Testis (tissue), 2 donors: Measurements from ENCODE around the gene CHPF.

ENCODE experiments used
- POLR2A ChIP-seq: fragments of 450-650 bp; IDR thresholded peaks from one replicate; pipeline ENCODE4 v1.6.1; 2017; ENCODE audit warnings: antibody characterized with exemption, mild to moderate bottlenecking, moderate library complexity
- TF ChIP-seq, protein P1 (sequence below), 3 experiments: fragments of 450-650 bp in 2 of 3; fragments of 200-600 bp in 1 of 3; sonication (generic) in 1 of 3; IDR thresholded peaks; one replicate each; pipeline ENCODE4 v1.5.1; 2016 to 2019; ENCODE audit warnings: antibody characterized with exemption in 3 of 3, mild to moderate bottlenecking in 2 of 3, moderate library complexity in 1 of 3

DNA sequence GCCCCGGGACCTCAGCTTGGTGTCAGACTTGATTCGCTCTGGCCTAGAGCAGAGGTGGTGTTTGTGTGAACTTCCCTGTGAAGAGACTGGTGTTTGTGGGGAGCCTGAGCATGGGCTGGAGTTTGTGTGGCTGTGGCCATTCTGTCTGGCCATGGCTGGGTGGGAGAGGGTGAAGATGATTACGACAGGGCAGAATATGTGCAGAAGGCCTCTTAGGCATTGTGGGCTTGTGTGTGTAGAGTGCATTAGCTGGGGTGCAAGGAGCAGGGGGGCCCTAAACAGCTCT is 17.2 kb upstream of the CHPF start:
- TF ChIP-seq, protein P1, sequence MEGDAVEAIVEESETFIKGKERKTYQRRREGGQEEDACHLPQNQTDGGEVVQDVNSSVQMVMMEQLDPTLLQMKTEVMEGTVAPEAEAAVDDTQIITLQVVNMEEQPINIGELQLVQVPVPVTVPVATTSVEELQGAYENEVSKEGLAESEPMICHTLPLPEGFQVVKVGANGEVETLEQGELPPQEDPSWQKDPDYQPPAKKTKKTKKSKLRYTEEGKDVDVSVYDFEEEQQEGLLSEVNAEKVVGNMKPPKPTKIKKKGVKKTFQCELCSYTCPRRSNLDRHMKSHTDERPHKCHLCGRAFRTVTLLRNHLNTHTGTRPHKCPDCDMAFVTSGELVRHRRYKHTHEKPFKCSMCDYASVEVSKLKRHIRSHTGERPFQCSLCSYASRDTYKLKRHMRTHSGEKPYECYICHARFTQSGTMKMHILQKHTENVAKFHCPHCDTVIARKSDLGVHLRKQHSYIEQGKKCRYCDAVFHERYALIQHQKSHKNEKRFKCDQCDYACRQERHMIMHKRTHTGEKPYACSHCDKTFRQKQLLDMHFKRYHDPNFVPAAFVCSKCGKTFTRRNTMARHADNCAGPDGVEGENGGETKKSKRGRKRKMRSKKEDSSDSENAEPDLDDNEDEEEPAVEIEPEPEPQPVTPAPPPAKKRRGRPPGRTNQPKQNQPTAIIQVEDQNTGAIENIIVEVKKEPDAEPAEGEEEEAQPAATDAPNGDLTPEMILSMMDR (IDR thresholded peaks at IDR 0.05): no peak
- TF ChIP-seq POLR2A: no peak
